ENCODE results near the gene PDZD8.
"Not testable (repeated sequence)": the region's sequence is repeated elsewhere in the genome, so short reads cannot be mapped to it uniquely, and the experiment has no call there.

The PDZD8 gene

DNA sequence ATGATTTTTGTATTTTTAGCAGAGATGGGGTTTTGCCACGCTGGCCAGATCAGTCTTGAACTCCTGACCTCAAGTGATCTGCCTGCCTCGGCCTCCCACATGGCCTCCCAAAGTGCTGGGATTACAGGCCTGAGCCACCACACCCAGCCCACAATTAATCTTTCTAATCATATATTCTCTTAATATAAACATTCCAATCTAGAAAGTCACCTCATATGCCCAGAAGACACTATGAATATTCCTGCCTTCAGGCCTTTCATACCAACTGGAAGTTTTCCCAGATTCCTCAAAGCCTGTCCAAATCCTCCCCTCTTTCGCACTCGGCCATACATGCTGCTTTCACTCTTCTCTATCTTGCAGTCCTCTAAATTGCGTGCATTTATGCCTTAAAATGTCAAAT, 32.6 kb downstream of the PDZD8 start:
- no peak for DNase-seq

- DNase-seq, result no peak
Observed at GRCh38 chr10:117341061-117341460, 34.2 kb downstream of the PDZD8 start.

DNA sequence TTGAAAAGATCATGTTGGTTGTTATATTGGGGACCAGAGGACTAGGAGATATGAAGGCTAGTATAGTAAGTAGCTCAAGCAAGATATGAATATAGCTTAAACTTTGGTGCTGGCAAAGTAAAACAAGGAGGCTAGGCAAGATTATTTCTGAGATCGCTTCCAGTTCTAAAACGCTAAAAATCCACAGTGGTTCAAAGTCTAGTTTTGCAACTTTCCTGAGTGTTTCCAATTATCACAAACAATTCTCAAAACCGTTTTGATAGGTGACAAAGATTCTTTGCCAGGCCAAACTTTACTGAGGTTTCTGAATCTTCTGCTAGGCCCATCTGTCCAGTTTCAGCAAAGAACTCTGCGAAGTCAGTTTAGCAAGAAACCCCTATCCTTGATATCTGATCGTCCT, 35.3 kb downstream of the PDZD8 start:
- DNase-seq, result no peak

DNA sequence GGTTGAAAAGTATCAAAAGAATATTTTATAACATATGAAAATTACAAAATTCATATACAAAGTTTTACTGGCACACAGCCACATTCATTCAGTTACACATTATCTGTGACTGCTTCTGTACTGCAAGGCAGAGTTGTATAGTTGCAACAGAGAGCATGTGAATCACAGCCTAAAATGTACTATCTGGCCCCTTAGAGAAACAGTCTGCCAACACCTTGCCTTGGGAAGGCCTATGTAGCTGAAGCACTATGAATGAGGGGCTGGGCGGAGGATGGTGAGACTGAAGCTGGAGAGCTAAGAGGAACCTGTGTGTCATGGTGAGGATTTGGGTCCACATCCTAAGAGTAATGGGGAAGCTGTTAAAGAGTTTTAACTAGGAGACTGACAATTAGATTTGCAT, 35.7 kb downstream of the PDZD8 start:
- DNase-seq, result no peak

- DNase-seq, result no peak
Observed at GRCh38 chr10:117334926-117335325, 40.3 kb downstream of the PDZD8 start.

DNA sequence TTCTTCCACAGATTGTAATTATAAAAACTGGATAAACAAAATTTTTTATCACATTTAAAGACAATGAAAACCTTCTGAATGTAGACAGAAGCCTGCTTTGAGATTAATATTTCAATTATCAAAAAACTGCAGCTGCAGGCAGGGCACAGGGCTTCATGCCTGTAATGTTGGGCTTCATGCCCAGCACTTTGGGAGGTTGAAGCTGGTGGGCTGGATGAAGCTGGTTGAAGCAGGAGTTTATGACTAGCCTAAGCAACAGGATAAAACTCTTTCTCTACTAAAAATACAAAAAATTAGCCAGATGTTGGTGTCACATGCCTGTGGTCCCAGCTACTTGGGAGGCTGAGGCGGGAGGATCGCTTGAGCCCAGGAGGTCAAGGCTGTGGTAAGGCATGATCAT, 41.2 kb downstream of the PDZD8 start:
- no peak for DNase-seq

- DNase-seq, result no peak
Observed at GRCh38 chr10:117327262-117327661, 48.0 kb downstream of the PDZD8 start.

DNA sequence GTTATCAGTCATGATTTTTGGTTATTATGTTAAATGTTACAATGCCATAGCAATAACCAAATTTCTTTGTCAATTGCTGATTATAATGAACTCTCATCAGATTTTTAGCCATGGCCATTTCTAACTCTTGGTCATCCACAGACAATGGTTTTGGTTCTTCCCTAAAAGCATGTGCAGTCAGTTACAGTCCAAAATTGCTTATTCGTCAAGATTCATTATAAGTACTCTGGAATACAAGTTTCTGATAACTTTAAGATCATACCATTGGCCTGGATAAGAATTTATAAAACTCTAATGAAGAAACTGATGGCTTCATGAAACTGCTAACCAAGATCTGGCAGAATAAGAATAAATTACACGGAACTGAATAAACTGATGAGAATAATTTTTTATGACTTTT, 50.9 kb downstream of the PDZD8 start:
- no peak for DNase-seq

GRCh38 chr10:117322260-117322659, 53.0 kb downstream of the PDZD8 start:
- no peak for DNase-seq

GRCh38 chr10:117320050-117320665, 55.1 kb downstream of the PDZD8 start:
- DNase-seq, result no peak

GRCh38 chr10:117318909-117319308, 56.3 kb downstream of the PDZD8 start:
- DNase-seq, result no peak

DNA sequence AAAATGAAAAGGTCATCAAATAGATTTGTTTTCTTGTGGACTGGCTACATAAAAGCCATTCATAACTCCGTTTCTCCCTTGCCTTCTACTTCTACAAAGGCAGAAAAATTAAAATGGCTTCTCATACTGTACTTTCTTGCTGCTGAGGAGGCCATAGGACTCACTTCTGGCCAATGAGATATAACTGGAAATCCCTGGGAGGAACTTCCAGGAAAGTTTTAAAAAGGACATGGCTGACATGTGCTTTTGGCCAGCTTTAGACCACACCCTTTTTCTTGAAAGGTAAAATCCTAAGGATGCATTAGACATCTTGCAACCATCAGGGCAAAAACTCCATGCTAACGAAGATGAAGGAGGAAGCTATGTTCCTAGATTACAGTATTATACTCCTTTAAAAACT, 58.5 kb downstream of the PDZD8 start:
- no peak for DNase-seq

GRCh38 chr10:117313641-117314040, 61.6 kb downstream of the PDZD8 start:
- DNase-seq, result no peak

- no peak for DNase-seq
Observed at GRCh38 chr10:117312430-117312829, 62.8 kb downstream of the PDZD8 start.

GRCh38 chr10:117311261-117311660, 64.0 kb downstream of the PDZD8 start:
- no peak for DNase-seq

DNA sequence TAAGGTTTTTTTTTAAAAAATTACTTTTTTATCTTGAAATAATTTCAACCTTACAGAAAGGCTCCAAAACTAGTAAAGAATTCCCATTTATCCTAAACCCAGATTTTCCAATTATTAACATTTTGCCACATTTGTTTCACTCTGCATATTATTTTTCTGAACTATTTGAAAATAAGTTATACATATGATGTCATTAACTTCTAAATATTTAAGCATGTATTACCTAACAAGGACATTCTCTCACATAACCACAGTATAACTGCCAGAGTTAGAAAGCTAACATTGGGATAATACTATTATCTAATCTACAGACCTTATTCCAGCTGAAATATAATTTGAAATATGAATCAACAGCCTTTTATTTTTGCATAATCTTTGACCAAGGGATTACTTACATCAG, 68.6 kb downstream of the PDZD8 start:
- no peak for DNase-seq

GRCh38 chr10:117303451-117303850, 71.8 kb downstream of the PDZD8 start:
- DNase-seq, result not testable (repeated sequence)

DNA sequence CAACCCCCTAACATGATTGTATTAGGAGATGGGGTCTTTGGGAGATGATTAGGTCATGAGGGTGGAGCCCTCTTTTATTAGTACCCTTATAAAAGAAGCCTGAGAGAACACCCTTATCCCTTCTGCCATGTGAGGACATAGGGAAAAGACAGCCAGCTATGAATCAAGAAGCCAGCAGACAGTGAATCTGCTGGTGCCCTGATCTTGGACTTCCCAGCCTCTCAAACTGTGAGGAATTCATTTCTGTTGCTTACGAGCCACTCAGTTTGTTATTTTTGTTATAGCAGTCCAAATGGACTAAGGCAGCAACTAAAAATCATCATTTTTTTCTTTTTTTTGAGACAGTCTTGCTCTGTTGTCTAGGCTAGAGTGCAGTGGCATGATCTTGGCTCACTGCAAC, 74.6 kb downstream of the PDZD8 start:
- DNase-seq, result no peak

DNA sequence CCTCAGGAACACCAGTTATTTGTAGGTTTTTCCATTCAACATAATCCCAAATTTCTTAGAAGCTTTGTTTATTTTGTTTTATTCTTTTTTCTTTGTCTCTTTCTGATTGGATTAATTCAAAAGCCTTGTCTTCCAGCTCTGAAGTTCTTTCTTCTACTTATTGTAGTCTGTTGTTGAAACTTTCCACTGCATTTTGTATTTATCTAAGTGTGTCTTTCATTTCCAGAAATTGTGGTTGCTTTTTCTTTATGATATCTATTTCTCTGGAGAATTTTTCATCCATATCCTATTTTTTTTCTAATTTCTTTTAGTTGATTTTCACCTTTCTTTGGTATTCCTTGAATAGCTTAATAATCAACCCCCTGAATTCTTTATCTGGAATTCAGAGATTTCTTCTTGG, 75.8 kb downstream of the PDZD8 start:
- DNase-seq, result no peak

- no peak for DNase-seq
Observed at GRCh38 chr10:117298219-117298618, 77.0 kb downstream of the PDZD8 start.

DNA sequence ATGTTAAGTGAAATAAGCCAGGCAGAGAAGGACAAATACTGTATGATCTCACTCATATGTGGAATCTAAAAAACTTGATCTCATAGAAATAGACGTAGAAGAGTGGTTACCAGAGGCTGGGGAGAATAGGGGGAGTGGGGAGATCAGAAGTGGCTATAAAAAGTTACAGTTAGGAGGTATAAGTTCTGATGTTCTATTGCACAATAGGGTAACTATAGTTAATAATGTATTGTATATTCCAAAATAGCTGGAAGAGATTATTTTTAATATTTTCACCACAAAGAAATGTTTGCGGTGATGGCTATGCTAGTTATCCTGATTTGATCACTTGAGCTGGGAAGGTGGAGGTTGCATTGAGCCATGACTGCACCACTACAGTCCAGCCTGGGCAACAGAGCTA, 80.5 kb downstream of the PDZD8 start:
- no peak for DNase-seq

DNA sequence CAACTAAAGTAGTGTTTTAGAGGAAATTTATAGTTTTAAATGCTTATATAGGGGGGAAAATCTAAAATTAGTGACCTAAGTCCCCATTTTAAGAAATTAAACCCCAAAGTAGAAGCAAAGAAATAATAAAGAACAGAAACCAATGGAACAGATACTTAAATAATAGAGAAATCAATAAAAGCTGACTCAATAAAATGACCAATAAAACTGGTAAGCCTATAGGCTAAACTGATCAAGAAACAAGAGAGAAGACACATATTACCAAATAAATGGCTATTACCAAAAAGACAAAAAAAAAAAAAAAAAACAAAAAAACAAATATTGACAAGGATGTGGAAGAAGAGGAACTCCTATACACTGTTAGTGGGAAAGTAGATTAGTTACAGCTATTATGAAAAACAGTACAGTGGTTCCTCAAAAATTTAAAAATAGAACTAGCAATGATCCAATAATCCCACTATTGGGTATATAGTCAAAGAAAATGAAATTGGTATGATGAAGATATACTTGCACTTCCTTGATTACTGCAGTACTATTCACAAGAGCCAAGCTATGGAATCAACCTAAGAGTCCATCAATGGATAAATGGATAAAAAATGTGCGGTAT, 81.1 kb downstream of the PDZD8 start:
- no peak for DNase-seq

GRCh38 chr10:117290872-117291271, 84.4 kb downstream of the PDZD8 start:
- not testable (repeated sequence) for DNase-seq

- no peak for DNase-seq
Observed at GRCh38 chr10:117284716-117285494, 90.3 kb downstream of the PDZD8 start.

Measured in activated CD4-positive, alpha-beta T cell treated with anti-CD3 and anti-CD28 coated beads for 48 hours (primary cell).